B cell (primary cell): ENCODE results near the gene MRS2.

Source experiments
- EZH2 ChIP-seq: IDR thresholded peaks from 2 replicates; pipeline ENCODE4 v1.6.1; 2012; ENCODE audit warnings: borderline replicate concordance, low read depth, mild to moderate bottlenecking, moderate library complexity, low read length; ENCODE audit not compliant: insufficient read depth, poor library complexity, severe bottlenecking
- TF ChIP-seq, protein P1 (sequence below): fragments of 200-600 bp; IDR thresholded peaks from one replicate; pipeline ENCODE4 v1.8.0; 2022; ENCODE audit warnings: antibody characterized with exemption, mild to moderate bottlenecking

DNA sequence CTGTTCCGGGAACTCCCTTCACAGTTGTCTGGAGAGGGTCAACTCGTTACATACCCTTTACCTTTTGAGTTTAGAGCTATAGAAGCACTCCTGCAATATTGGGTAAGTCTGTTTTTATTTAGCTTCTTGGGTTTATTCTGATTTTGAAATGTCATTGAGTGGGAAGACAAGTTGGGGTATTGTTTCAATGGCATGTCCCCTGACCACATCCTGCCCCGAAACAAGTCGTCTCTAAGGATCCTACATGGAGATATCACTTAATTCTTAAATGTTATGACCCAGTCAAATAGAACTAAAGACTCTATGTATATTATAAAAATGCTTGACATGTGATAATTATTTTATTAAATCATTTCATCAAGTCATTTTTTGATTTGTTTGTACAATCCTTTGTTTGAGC, 9.6 kb downstream of the MRS2 start:
- TF ChIP-seq, protein P1, sequence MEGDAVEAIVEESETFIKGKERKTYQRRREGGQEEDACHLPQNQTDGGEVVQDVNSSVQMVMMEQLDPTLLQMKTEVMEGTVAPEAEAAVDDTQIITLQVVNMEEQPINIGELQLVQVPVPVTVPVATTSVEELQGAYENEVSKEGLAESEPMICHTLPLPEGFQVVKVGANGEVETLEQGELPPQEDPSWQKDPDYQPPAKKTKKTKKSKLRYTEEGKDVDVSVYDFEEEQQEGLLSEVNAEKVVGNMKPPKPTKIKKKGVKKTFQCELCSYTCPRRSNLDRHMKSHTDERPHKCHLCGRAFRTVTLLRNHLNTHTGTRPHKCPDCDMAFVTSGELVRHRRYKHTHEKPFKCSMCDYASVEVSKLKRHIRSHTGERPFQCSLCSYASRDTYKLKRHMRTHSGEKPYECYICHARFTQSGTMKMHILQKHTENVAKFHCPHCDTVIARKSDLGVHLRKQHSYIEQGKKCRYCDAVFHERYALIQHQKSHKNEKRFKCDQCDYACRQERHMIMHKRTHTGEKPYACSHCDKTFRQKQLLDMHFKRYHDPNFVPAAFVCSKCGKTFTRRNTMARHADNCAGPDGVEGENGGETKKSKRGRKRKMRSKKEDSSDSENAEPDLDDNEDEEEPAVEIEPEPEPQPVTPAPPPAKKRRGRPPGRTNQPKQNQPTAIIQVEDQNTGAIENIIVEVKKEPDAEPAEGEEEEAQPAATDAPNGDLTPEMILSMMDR: no peak
- TF ChIP-seq EZH2: no peak
